CD1c-positive myeloid dendritic cell (primary cell): ENCODE measurements around the gene ADORA1.
A peak's percentile ranks its signal among the peaks of the same experiment; 100 is the strongest.

Experiments used
- DNase-seq: peaks from one replicate; pipeline ENCODE4 v3.0.0-alpha.2; 2016; ENCODE audit errors: extremely low spot score

The ADORA1 gene

GRCh38 chr1:203173011-203173555, 45.6 kb downstream of the ADORA1 start:
- no peak for DNase-seq

- no peak for DNase-seq
Observed at GRCh38 chr1:203173566-203173965, 46.0 kb downstream of the ADORA1 start.

- DNase-seq = no peak
Observed at GRCh38 chr1:203174324-203174985, 46.9 kb downstream of the ADORA1 start.

- DNase-seq = no peak
Observed at GRCh38 chr1:203175237-203175826, 47.8 kb downstream of the ADORA1 start, which contains the start of gene MYBPH. MYBPH (minus strand) TSS chr1:203175826; CDS start chr1:203175755, 71 bp downstream.

GRCh38 chr1:203175827-203176241, 48.3 kb downstream of the ADORA1 start:
- peak; percentile 66 for DNase-seq

GRCh38 chr1:203176273-203177035, 48.9 kb downstream of the ADORA1 start:
- DNase-seq = no peak

GRCh38 chr1:203177036-203177405, 49.5 kb downstream of the ADORA1 start:
- no peak for DNase-seq

GRCh38 chr1:203177470-203178039, 50.0 kb downstream of the ADORA1 start:
- DNase-seq = no peak

- DNase-seq = no peak
Observed at GRCh38 chr1:203178083-203178482, 50.6 kb downstream of the ADORA1 start.

GRCh38 chr1:203178821-203179666, 51.5 kb downstream of the ADORA1 start:
- DNase-seq = peak; percentile 25

GRCh38 chr1:203179667-203180005, 52.1 kb downstream of the ADORA1 start:
- DNase-seq = no peak

GRCh38 chr1:203180611-203181330, 53.2 kb downstream of the ADORA1 start:
- no peak for DNase-seq

- no peak for DNase-seq
Observed at GRCh38 chr1:203181586-203182386, 54.3 kb downstream of the ADORA1 start.

- no peak for DNase-seq
Observed at GRCh38 chr1:203182387-203182953, 54.9 kb downstream of the ADORA1 start.

GRCh38 chr1:203183828-203184227, 56.3 kb downstream of the ADORA1 start:
- no peak for DNase-seq

- no peak for DNase-seq
Observed at GRCh38 chr1:203184467-203184866, 56.9 kb downstream of the ADORA1 start.

GRCh38 chr1:203185061-203185461, 57.5 kb downstream of the ADORA1 start:
- no peak for DNase-seq

- no peak for DNase-seq
Observed at GRCh38 chr1:203185585-203185984, 58.1 kb downstream of the ADORA1 start.

- no peak for DNase-seq
Observed at GRCh38 chr1:203186091-203186445, 58.5 kb downstream of the ADORA1 start.
